HG03520 (cell line): ENCODE results near the gene CHST11.
A peak's percentile ranks its signal among the peaks of the same experiment; 100 is the strongest.

Experiments
- ATAC-seq: cut with Tn5 transposase; IDR thresholded peaks from one replicate; pipeline ENCODE4 v1.9.1; 2021; ENCODE audit warnings: mild to moderate bottlenecking, moderate library complexity; ENCODE audit not compliant: unreplicated experiment

The CHST11 gene

DNA sequence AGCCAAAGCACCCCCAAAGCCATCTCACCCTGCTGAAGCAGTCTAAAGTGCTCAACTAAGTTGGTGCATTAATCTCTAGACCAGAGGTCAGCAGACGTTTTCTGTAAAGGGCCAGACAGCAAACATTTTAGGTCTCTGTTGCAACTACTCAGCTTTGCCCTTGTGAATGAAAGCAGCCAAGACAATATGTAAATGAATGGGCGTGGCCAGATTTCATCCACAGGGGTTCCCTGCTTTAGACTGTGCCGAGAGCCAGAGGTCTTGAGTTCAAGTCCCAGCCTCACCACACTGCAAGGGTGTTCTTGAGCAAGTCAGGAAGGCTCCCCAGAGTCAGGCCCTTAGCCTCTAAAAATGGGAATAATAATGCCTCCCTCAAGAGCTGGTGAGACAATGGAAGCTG is 166.2 kb downstream of the CHST11 start:
- no peak for ATAC-seq

GRCh38 chr12:104623883-104624282 is 167.1 kb downstream of the CHST11 start:
- ATAC-seq, result no peak

DNA sequence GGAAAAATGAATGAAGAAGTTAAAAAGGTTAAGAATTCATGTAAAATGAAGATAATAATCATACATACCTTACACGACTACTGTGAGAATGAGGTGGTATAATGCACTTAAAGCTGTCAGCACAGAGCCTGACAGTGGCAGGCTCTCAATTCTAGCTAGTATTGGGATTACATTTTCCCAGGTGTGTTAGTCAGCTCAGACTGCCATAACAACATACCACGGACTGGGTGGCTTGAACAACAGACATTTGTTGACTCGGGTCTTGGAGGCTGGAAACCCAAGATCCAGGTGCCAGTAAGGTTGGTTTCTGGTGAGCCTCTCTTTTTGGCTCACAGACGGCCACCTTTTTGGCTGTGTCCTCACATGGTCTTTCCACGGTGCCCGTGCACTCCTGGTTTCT is 167.8 kb downstream of the CHST11 start:
- ATAC-seq, result no peak

DNA sequence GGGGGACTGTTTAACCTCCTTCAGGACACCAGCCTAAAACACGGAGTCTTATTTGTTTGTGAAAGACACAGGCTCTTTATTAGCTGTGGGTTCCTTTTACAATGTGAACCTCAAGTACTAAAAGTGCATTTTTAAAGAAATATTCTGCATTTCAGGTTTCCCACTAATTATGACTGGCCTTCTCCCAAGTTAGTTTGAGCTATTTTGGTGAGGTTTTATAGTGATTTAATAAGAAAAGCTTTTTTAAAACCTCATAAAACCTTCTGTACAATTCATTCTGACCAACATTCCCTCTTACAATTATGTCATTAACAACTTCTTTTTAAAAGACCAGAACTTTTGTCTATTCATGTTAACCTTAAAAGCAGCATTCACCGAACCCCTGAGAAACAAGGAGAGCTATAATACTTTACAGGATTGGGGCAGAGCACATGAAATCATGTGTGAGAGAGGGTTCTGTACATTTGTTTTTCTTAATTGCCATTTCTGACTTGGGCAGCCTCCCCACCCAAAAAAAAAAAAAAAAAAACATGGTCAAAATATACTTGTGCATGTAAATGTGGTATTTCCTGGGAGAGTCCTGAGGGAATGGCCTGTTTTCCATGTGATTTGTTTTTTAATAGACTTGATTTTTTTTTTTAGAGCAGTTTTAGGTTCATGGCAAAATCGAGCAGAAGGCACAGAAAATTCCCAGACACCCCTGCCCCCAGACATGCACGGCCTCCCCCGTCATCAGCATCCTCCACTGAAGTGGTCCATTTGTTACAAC is 169.5 kb downstream of the CHST11 start:
- no peak for ATAC-seq

DNA sequence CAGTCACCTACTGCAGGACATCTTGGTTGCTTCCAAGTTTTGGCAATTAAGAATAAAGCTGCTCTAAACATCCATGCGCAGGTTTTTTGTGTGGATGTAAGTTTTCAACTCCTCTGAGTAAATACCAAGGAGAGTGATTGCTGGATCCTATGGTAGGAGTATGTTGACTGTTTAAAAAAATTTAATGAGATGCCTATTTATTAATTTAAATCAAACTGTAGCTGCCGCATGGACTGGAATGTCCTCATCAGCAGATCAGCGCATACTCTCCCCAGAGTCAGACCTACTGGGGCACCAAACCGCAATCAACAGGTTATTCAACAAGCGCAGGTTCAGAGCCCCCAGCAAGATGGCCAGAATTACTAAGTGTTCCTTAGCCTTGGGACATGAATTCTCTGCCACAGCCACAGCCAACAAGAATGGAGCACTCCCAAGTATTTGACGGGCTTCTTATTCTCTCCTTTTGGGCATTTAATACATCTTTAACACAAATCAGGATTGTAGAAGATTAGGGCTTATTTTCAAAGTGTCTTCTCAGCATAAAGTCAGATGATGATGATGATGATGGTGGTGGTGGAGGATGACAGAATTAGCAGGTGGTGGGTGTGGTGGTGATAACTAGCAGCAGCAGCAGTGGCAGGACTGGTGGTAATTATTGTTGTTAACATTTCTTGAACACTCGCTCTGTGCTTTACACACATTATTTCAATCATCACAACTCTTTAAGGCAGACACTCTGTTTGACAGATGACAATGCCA is 170.7 kb downstream of the CHST11 start:
- no peak for ATAC-seq

GRCh38 chr12:104627990-104628830 is 171.5 kb downstream of the CHST11 start:
- no peak for ATAC-seq

DNA sequence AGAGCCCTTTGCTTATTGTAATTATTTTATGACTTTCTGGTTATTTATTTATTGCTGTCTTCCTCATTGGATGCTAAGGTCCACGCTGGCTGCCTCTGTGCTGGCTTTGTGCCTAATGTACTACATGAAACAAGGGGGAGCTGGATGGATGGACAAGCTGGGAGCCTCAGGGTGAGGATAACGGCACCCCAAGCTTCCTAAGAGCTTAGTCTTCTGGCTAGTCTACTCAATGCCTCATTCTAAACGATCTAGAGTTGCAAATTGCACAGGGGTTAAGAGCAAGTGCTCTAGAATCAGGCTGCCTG is 172.0 kb downstream of the CHST11 start:
- no peak for ATAC-seq

DNA sequence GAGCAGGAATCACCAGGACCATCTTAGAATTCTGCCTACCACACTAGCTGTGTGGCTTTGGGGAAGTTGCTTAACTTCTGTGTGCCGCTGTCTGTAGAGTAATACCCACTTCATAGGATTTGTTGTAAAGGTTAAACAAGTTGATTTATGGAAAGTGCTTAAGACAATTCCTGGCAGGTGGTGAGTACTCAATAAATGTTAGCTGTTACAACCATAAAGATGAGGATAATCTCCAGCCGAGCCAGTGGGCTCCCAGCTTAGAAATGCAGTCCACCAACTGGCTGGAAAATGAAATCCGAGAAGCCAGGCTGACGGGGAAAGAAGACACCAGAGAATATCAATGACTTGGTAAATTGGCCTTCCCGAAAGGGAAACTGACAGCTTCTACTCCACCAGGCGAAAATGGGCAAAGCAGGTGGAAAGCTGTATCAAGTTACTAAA is 173.5 kb downstream of the CHST11 start:
- no peak for ATAC-seq

DNA sequence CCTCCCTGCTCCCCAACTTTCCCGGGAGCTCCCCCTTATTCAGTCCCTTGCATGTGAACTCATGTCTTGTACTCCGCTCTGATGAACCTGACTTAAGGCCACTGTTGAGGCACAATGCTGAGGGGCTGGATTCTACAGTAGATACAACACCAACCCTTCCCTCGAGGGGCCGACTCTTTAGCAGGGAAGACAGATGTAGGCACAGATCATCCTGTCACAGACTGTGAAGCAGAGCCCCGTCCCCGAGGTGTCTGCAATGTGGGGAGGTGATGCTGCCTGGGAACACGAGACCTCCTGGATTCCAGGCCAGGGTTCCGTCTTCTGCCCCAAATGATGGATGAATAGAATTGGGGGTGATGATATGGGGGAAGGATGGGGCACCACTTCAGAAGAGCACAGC is 175.1 kb downstream of the CHST11 start:
- ATAC-seq, result no peak

- no peak for ATAC-seq
Measured at GRCh38 chr12:104632724-104633201, 176.0 kb downstream of the CHST11 start.

DNA sequence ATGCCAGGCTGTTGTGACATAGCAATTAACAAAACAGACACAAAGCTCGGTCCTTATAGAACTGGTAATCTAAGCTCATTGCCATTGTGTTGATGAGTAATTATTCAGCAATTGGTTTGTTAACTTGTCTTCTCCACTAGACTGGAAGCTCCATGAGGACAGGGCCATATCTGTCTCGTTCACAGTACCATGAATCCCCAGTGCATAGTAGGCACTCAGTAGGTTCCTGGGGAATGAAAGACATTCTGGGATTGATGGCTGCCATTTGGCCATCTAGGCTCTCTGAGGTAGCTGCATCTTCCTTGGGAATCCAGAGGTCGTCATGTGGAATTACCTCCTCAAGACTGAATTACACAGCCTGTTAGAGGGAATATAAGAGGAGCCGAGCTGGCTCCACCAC is 177.3 kb downstream of the CHST11 start:
- no peak for ATAC-seq

DNA sequence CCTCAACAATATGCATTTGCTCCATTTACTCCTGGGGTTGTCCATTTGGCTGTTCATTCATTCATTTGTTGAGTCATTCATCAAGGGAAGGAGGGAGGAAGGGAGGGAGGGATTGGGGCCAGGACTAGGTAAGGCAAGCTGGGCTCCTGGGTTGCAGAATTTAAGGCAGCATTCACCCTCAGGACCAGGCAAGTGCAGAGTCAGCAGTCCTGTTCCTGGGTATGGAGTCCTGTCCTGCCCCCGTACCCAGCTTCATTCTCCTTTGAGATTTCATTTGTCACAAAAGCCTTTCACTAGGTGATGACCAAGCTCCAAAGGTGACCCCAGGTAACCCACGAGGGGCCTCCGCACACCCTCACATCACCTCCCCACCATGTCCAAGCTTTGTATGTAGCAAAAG is 178.1 kb downstream of the CHST11 start:
- no peak for ATAC-seq

DNA sequence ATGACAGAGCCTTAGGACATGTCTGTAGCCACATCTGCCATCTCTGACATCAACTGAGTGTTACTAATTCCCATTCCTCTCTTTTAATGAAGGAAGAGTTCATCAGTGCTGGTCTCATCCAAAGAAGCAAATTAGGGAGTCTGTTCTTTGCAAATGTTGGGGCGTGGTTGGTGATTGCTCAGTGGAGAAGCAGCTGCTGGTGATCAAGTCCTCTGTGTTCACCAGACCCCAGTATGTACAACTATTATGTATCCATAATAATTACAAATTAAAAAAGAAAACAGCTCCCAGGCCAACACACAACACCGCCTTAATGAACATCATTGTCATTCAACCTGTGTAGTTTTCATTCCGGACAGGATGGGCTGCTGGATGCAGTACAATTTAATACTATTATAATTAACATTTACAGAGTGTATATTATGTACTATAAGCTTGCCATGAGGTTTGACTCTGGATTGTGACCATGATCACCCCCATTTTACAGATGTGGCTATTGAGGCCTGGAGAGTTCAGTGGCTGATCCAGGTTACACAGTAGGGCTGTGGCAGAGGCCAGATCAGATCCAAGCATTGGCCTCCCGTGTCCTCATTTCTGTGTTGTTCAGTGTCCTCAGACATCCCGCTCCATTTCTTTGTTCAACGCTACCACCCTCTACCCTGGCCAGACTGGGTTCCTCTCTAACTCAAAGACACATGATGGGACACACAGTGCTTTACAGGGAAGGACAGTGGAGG is 179.0 kb downstream of the CHST11 start:
- ATAC-seq, result no peak

DNA sequence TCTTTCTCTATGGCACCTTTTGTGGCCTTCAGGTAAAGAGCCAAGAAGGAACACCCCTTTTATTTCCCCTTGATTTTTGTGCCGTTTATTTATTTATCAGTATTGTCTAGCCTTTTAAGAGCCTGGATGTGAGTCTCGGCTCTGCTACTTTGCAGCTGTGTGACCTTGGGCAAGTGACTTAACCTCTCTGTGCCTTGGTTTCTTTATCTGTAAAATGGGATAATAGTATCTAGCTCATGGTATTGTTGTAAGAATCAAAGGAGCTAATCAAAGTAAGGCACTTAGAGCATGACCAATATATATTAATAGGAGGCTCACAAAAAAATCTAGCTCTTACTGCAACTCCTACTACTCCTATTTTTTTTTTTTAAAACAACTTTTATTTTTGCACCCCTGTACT is 179.7 kb downstream of the CHST11 start:
- no peak for ATAC-seq

GRCh38 chr12:104637604-104638003 is 180.9 kb downstream of the CHST11 start:
- no peak for ATAC-seq

DNA sequence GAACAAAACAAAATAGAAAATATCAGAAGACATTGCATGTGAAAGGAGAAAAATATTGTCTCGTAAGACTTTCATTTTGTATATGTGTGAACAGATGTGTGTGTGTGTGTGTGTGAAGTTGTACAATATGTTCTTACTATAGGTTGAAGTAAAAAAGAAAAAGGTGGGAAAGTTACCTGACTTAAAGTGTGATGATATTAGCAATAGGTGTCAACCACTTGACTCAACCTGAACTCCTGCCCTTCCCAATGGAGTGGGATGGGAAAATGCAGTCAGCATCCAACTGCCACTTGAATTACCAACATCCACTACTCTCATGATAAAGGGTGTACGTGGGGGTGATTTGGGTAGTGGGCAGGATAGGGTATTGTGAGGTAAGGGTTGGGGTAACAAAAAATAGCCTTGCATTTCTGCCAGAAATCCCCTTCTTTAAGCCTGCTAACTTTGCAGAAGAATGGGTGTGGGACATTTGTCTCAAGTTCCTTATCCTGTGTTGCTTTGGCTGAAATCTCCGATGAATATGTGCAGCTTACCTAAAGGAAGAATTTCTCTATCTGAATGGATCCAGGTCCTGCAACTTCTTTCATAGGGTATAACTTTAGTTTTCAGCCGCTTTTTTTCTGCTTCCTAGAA is 181.6 kb downstream of the CHST11 start:
- ATAC-seq, result no peak

- ATAC-seq, result no peak
Measured at GRCh38 chr12:104638851-104639240, 182.1 kb downstream of the CHST11 start.

DNA sequence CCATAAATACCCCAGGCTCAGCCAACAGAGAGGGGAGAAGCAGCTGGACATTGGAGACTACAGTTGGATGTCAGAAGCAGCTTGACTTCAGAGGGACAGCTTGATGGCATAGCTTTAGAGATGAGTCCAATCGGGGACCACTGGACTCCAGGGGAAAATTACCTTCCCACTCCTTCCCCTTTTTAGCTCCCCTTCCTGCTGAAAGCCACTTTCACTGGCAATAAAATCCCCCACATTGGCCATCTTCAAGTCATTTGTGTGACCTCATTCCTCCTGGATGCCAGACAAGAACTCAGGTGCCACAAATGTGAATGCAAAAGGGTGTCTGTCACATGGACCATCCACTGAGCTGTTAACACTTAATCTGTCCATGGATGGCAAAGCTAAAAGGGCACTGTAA is 184.2 kb downstream of the CHST11 start:
- ATAC-seq, result no peak

DNA sequence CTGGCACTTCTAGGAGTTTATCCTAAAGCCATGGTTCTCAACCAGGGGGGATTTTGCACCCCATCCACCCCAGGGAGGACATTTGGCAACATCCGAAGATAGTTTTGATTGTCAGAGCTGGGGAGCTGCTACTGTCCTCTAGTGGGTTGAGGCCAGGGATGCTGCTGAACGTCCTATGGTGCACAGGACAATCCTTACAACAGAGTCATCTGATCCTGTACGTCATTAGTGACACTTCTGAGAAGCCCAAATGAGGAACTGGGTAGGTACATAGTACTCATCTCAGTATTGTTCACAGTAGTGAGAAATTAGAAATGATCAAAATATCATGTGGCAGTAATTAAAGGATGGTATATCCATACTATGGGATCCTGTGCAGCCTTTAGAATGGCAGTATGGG is 185.1 kb downstream of the CHST11 start:
- ATAC-seq, result peak; percentile 98

- ATAC-seq, result no peak
Measured at GRCh38 chr12:104643093-104643818, 186.5 kb downstream of the CHST11 start.
